COR-L47 (cell line): ENCODE data around the gene SNRPA.
"Not testable (repeated sequence)": the region's sequence is repeated elsewhere in the genome, so short reads cannot be mapped to it uniquely, and the experiment has no call there.

ENCODE experiments used
- DNase-seq: peaks from one replicate; lab custom pipeline; 2025; lab: John Stamatoyannopoulos, UW

SNRPA gene

DNA sequence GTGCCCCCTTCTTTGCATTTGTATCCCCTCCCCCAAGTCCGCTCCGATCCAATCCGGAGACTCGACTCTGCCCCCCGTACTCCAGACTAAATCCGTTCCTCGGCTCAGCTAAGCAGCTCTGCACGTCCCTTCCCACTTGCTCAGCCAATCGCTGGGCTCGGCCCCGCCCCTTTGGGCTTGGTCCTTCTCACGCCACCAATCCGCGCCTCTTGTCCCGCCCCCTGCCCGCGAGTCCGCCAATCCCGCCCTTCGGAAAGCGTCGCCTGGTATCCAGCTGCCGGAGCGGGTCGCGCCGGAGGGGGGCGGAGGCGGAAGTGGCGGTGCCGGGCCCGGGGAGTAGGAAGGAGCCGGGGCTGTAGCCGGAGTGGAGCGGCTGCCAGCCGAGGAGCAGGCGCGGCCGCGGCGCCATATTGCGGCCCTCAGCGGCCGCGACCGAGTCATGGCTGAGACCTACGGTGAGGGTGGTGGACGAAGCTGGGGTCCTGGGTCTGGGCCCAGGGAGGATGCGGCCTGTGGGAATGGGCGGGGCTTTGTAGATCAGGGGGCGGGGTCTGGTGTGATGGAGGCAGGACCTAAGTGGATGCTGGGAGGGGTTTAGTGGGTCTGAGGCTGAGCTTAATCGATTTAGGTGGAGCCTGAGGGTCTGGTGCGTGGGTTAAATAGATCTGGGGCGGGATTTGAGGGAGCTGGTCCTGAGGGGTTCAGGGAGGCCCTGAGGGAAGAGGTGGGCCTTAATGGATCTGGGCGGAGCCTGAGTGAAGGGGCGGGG lies 27.1 kb downstream of the SNRPA start, which contains the start of gene RAB4B:
RAB4B (plus strand) TSS at position 311 of the 769 bp plus-strand sequence; CDS start at position 440, 129 bp downstream.
- peak; percentile 100 for DNase-seq

DNA sequence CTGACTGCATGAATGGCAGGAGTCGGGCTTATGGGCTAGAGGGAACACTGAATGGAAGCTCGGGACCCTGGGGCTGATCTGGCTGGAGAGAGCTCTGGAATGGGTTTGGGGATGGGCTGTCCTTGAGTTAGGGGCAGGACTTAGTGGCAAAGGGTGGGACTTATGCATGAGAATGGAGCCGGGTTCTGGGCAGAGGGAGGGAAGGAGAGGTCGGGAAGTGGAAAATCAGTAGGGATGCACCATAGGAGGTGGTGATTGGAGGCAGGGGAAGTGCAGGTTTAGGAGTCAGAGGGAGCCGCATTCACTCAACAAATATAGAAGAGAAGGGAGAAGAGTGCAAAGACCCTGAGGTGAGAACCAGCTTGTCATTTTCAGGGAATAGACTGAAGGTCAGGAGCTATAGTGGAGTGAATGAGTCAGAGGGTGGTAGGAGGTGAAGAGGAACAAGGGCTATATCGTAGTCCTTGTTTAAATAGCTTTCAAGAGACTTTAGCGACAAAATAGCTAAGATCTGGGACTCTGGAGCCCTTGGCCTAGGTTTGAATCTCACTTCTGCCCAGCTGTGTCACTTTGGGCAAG lies 27.8 kb downstream of the SNRPA start:
- DNase-seq: no peak

DNA sequence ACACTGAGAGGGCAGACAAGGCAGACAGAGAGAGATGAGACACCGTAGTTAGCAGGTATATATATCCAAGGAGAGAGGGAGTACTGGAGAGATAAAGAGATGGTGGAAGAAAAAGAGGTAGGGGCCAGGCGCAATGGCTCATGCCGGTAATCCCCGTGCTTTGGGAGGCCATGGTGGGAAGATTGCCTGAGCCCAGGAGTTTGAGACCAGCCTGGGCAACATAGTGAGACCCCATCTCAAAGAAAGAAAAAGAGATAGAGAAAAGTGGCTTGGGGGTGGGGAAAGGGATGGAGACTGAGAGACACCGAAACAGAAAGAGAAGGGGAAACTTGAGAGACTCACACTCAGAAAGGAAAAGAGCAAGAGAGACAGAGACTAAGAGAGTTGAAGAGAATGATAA lies 29.6 kb downstream of the SNRPA start:
- no peak for DNase-seq

DNA sequence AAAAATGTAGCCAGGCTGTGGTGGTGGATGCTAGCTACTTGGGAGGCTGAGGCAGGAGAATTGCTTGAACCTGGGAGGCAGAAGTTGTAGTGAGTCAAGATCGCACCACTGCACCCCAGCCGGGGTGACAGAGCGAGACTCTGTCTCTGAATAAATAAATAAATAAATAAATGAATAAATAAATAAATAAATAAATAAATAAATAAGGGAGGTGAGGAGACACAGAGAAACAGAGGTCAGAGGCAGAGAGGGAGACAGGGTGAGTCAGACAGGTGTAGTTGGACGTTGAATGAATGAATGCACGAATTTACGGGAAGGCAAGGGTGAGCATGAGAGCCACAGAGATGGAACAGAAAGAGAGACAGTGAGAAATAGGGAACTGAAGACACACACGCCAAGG lies 30.1 kb downstream of the SNRPA start:
- DNase-seq: no peak

- no peak for DNase-seq
Measured at GRCh38 chr19:40783711-40784110, 32.7 kb downstream of the SNRPA start.

DNA sequence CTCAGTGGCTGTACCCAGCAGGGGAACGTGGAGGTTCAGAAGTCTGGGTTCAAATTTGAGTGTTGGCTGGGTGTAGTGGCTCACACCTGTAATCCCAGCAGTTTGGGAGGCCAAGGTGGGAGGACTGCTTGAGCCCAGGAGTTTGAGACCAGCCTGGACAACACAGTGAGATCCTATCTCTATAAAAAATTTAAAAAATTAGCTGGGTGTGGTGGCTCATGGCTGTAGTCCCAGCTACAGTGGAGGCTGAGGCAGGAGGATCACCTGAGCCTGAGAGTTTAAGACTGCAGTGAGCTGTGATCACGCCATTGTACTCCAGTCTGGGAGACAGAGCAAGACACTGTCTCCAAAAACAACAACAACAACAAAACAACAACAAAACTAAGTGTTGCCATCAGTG lies 33.1 kb downstream of the SNRPA start:
- DNase-seq: not testable (repeated sequence)

DNA sequence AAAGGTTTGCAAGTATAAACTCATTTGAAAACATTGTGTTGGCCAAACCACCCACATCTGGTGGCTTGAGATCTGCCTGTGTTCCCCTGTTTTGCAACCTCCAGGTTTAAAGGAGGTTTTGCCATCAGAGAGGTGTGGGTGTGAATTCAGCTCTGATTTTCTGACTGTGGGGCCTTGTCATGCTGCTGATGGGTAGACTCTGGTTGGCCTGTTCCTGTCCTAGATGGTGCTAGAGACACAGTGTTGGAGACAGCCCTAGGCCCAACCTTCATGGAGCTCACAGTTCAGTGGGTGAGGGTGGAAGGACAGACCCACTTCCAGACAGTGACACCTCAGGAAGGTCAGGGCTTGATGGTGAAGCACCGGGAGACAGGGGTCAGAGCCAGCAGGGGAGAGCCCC lies 34.5 kb downstream of the SNRPA start:
- no peak for DNase-seq

DNA sequence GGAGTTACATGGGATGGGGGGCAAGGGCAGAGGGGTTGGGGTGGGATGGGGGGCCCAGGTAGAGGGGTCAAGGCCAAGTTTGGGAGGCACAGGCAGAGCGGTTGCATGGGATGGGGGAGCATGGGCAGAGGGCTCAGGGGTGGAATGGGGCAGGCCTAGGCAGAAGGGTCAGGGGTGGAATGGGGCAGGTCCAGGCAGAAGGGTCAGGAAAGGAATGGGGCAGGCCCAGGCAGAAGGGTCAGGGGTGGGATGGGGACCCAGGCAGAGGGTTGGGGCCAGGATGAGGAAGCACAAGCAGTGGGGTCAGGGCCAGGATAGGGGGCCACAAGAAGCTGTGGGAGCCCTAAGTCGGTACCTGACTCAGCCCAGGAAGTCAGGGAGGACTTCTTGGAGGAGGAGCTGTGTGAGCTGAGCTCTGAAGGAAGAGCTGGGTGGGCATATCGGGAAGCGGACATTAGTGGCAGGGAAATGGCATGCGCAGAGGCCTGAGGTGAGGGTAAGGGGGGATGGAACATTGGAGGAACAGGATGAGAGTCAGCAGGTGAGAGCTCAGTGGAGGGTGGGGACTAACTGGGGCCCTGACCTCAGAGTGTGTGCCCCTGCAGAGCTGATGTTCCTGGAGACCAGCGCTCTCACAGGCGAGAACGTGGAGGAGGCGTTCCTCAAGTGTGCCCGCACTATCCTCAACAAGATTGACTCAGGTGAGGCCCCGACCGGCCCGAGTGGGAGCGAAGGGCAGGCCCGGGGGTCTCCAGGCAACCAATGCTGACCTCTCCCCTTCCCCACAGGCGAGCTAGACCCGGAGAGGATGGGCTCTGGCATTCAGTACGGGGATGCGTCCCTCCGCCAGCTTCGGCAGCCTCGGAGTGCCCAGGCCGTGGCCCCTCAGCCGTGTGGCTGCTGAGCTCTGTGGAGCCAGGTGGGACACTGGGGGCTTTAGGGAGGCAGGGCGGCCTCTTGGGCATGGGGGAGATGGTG lies 35.3 kb downstream of the SNRPA start:
- DNase-seq: no peak

DNA sequence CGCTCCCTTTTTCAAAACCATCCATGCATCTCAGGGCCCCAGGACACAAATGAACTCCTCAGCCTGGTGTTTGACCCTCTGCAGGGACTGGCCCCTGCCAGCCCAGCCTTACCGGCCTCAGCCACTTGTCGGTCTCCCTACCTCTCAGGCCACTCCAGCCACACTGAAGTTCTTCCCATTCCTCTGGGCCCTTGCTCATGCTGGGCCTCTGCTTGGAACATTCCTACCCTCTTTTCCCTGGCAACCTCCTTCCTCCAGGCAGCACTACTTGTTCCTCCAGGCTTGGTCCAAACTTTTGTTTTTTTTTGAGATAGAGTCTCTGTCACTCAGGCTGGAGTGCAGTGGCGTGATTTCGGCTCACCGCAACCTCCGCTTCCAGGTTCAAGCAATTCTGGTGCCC lies 40.3 kb downstream of the SNRPA start:
- DNase-seq: no peak

GRCh38 chr19:40791996-40792395 lies 41.0 kb downstream of the SNRPA start:
- no peak for DNase-seq

DNA sequence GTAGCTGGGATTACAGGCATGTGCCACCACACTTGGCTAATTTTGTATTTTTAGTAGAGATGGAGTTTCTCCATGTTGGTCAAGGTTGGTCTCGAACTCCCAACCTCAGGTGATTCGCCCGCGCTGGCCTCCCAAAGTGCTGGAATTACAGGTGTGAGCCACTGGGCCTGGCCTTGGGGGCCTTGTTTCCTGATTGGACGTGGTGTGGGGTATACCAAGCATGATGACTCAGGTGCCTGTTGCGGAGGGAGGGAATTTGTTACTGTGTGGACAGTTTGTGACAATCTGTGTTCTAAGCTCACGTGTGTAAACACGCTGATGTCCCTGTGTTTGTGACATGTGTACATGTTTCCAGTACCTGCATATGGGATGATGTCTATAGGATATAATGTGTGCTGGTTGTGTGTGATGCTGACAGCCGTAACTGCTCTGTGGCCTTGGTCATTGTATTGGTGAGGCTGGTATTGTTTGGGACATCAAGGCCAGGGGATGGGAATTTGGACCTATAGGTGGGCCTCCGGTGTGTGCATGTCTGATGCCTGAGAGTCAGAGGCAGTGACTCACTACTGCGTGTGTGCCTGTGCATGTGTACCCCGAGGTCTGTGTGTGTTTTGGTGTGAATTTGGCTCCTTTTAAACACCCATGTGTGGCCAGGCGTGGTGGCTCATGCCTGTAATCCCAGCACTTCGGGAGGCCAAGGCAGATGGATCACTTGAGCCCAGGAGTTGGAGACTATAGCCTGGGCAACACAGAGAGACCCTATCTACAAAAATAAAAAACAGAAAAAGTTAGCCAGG lies 46.4 kb downstream of the SNRPA start:
- no peak for DNase-seq

- DNase-seq: peak; percentile 23
Measured at GRCh38 chr19:40797963-40798682, 47.1 kb downstream of the SNRPA start.

- DNase-seq: peak; percentile 100
Measured at GRCh38 chr19:40798683-40799557, 47.9 kb downstream of the SNRPA start, which contains the start of gene EGLN2. Gene EGLN2 (plus strand): TSS chr19:40799191. CDS start chr19:40800573, 1,382 bp downstream.

- no peak for DNase-seq
Measured at GRCh38 chr19:40799558-40800338, 48.7 kb downstream of the SNRPA start.

DNA sequence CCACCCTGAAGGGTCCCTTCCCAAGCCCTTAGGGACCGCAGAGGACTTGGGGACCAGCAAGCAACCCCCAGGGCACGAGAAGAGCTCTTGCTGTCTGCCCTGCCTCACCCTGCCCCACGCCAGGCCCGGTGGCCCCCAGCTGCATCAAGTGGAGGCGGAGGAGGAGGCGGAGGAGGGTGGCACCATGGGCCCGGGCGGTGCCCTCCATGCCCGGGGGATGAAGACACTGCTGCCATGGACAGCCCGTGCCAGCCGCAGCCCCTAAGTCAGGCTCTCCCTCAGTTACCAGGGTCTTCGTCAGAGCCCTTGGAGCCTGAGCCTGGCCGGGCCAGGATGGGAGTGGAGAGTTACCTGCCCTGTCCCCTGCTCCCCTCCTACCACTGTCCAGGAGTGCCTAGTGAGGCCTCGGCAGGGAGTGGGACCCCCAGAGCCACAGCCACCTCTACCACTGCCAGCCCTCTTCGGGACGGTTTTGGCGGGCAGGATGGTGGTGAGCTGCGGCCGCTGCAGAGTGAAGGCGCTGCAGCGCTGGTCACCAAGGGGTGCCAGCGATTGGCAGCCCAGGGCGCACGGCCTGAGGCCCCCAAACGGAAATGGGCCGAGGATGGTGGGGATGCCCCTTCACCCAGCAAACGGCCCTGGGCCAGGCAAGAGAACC lies 49.5 kb downstream of the SNRPA start:
- DNase-seq: no peak

GRCh38 chr19:40800997-40801377 lies 50.0 kb downstream of the SNRPA start:
- DNase-seq: no peak

DNA sequence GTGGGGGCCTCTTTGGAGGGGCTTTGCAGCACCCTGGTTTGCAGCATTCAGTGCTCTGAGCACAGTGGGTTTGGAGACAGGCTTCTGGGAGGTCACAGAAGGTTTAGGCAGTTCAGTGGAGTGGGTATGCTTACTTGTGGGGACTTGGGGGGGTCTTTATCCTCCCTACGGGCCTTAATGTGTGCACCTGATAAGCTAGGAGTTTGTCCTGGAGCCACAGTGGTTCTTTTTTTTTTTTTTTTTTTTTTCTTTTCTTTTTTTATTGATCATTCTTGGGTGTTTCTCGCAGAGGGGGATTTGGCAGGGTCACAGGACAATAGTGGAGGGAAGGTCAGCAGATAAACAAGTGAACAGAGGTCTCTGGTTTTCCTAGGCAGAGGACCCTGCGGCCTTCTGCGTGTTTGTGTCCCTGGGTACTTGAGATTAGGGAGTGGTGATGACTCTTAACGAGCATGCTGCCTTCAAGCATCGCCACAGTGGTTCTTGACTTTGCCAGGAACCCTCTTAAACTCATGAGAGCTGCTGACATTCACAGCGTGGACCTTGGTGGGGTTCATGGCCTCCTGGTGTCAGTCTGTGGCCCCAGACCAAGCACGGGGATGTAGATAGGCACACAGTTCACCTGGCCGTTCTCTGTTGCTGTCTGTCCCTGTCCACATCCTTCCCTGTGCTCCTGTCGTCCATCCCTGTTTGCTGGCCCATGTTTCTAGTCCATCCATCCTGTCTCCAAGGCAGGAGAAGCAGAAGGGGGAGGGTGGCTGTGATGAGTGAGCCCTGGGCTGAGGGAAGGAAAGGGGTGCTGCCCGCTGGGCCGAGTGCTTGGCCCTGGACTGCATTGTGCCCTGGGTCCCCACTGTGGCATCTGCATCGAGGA lies 50.7 kb downstream of the SNRPA start:
- no peak for DNase-seq
